ENCODE data around the gene OR1E2.
"Not testable (repeated sequence)": the region's sequence is repeated elsewhere in the genome, so short reads cannot be mapped to it uniquely, and the experiment has no call there.

The OR1E2 gene

DNA sequence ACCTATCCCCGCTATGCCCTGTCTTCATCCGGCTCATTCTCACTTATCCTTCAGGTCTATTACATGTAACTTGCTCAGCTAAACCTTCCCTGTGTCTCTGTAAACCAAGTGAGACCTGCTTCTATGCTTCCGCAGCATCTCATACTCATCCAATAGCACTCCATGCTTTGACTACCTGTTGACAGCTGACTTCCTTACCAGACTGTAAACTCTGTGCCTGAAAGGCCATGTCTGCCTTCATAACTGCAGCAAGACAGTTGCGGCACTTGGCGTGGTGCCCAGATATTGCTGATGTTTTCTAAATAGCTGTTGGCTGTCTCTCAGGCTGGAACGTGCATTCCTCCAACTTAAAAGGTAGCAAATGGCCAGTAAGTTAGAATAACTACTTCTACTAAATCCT lies 33.6 kb downstream of the OR1E2 start:
- ChIA-PET CTCF (no interaction called here), POLR2A (no interaction called here)
- TF ChIP-seq, protein P1, sequence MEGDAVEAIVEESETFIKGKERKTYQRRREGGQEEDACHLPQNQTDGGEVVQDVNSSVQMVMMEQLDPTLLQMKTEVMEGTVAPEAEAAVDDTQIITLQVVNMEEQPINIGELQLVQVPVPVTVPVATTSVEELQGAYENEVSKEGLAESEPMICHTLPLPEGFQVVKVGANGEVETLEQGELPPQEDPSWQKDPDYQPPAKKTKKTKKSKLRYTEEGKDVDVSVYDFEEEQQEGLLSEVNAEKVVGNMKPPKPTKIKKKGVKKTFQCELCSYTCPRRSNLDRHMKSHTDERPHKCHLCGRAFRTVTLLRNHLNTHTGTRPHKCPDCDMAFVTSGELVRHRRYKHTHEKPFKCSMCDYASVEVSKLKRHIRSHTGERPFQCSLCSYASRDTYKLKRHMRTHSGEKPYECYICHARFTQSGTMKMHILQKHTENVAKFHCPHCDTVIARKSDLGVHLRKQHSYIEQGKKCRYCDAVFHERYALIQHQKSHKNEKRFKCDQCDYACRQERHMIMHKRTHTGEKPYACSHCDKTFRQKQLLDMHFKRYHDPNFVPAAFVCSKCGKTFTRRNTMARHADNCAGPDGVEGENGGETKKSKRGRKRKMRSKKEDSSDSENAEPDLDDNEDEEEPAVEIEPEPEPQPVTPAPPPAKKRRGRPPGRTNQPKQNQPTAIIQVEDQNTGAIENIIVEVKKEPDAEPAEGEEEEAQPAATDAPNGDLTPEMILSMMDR (IDR thresholded peaks at IDR 0.05; ENCODE audit: insufficient read depth, low read length, missing control alignments): no peak
- no peak overlapping the region for H3K4me3 ChIP-seq (ENCODE audit: low read depth, low read length)
- DNase-seq (ENCODE audit: low read depth, low spot score): no peak

DNA sequence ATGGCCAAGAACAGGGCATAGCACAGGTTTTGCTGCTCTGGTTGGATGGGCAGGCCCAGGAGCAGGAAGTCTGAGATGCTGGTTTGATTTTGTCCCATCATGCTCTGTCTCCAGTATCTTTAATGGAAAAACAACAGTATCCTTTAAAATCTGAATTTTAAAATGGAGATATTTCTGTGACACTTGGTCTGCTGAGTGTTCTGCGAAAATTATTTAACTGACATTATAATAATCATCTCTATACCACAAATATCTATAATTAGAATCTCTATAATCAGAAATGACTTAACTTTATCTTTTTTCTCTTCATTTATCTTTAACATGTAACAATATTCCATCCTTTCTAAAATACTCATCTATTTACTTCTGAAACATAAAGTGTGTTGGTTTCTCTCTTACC lies 35.3 kb downstream of the OR1E2 start, which contains the start of gene OR1E1:
Gene OR1E1, minus strand, starts transcription at position 101 of the 400 bp plus-strand sequence. Its CDS starts 0 bp downstream, at position 101.
- ChIA-PET CTCF (no interaction called here), POLR2A (no interaction called here)
- TF ChIP-seq, protein P1 (IDR thresholded peaks at IDR 0.05; ENCODE audit: insufficient read depth, low read length, missing control alignments): no peak
- H3K4me3 ChIP-seq (ENCODE audit: low read depth, low read length): no peak within 1 kb of the TSS
- DNase-seq (ENCODE audit: low read depth, low spot score): no peak

DNA sequence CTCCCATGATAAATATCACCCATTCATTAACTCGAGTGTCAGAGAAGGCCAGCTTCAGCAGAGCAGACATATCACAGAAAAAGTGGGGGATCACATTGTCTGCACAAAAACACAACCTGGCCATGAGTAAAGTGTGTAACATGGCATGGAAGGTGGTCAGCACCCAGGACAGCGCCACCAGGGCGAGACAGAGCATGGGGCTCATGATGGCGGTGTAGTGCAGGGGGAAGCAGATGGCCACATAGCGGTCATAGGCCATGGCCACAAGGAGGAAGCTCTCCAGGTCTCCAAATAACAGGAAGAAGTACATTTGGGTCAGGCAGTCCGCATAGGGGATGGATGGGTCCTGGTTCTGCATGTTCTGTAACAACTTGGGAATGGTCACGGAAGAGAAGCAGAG lies 35.8 kb downstream of the OR1E2 start:
- POLR2A ChIA-PET; DNase-seq (ENCODE audit: low read depth, low spot score); H3K4me3 ChIP-seq (ENCODE audit: low read depth, low read length); CTCF ChIA-PET: not testable (repeated sequence)

DNA sequence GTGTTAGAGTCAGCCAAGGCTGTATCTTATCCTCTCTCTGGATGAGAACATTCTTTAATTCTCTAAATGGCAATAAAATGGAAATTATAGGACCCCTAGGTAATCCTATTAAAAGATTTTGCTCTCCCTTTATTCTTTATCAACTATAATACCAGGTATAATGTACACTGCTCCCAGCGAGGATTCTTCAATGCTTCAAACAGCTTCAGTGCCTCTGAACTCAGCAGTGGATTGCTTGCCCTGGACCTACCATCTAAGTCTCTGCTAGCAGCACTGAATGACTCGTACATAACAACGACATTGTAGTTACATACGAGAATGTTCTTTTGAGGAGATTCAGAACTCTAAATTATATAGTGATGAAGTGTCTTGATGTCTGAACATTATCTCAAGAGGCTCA lies 43.9 kb downstream of the OR1E2 start:
- TF ChIP-seq, protein P1 (IDR thresholded peaks at IDR 0.05; ENCODE audit: insufficient read depth, low read length, missing control alignments): no peak
- ChIA-PET CTCF (no interaction called here), POLR2A (no interaction called here)
- H3K4me3 ChIP-seq (ENCODE audit: low read depth, low read length): no peak overlapping the region
- no peak for DNase-seq (ENCODE audit: low read depth, low spot score)

DNA sequence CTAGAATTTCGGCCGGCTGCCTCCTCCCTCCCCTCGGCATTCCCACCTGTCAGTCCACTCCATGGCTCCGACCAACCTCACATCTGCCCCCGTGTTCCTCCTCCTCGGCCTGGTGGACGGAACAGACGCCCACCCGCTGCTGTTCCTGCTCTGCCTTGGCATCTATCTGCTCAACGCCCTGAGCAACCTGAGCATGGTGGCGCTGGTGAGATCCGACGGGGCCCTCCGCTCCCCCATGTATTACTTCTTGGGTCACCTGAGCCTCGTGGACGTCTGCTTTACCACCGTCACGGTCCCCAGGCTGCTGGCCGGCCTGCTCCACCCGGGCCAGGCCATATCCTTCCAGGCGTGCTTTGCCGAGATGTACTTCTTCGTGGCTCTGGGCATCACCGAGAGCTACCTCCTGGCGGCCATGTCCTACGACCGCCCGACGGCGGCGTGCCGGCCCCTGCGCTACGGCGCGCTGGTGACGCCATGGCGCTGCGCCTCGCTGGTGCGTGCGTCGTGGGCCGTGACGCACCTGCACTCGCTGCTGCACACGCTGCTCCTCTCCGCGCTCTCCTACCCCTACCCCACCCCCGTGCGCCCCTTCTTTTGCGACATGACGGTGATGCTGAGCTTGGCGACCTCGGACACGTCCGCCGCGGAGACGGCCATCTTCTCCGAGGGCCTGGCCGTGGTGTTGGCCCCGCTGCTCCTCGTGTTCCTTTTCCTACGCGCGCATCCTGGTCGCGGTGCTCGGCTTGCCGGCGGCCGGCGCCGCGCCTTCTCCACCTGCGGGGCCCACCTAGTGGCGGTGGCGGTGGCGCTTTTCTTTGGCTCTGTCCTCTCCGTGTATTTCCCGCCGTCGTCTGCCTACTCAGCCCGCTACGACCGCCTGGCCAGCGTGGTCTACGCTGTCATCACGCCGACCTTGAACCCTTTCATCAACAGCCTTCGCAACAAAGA lies 47.5 kb downstream of the OR1E2 start, which contains the start of gene OR3A2:
Gene OR3A2, minus strand, starts transcription at position 440 of the 948 bp plus-strand sequence.
- ChIA-PET CTCF (no interaction called here), POLR2A (no interaction called here)
- no peak within 1 kb of the TSS for H3K4me3 ChIP-seq (ENCODE audit: low read depth, low read length)
- TF ChIP-seq, protein P1 (IDR thresholded peaks at IDR 0.05; ENCODE audit: insufficient read depth, low read length, missing control alignments): no peak
- no peak for DNase-seq (ENCODE audit: low read depth, low spot score)

Data from AG04449 (cell line).